ENCODE results near the gene WNK2.

Gene WNK2

GRCh38 chr9:93288341-93288740 lies 104.4 kb downstream of the WNK2 start:
- peak; percentile 24 for TF ChIP-seq CTCF (IDR thresholded peaks at IDR 0.05; ENCODE audit: low read depth, low read length, poor library complexity, severe bottlenecking)
- no peak for TF ChIP-seq EZH2phosphoT487 (IDR thresholded peaks at IDR 0.05; ENCODE audit: borderline replicate concordance, low read length)
- peak overlapping the region; percentile 62 for H3K4me3 ChIP-seq (ENCODE audit: low read length)
- peak overlapping the region; percentile 77 for H3K4me2 ChIP-seq (ENCODE audit: low read length)
- peaks cover 52% of the 10 kb centered on the region for H3F3A ChIP-seq (ENCODE audit: control insufficient read depth, insufficient read depth)
- peaks cover 98% of the 10 kb centered on the region for H3K4me1 ChIP-seq (ENCODE audit: control insufficient read depth, low read length)
- H3K9me3 ChIP-seq (ENCODE audit: control insufficient read depth, insufficient read depth, low read length), result peaks cover 14% of the 10 kb centered on the region
- peaks cover 27% of the 10 kb centered on the region for H3K79me2 ChIP-seq (ENCODE audit: control insufficient read depth, low read length)
- H4K20me1 ChIP-seq (ENCODE audit: control insufficient read depth, insufficient read depth, low read depth, low read length), result no peaks in the 10 kb centered on the region
- peaks cover 65% of the 10 kb centered on the region for H3K36me3 ChIP-seq (ENCODE audit: control insufficient read depth, low read length)
- no peaks in the 10 kb centered on the region for H3K27me3 ChIP-seq (ENCODE audit: control insufficient read depth, low read length)
- H3K9me2 ChIP-seq (replicated peaks; ENCODE audit: control insufficient read depth, low read length), result no peaks in the 10 kb centered on the region
- H3K27ac ChIP-seq (ENCODE audit: low read depth, low read length), result peak overlapping the region; percentile 99

- H3K27ac ChIP-seq (ENCODE audit: low read depth, low read length), result peak overlapping the region; percentile 99
- H3K9me3 ChIP-seq (ENCODE audit: control insufficient read depth, insufficient read depth, low read length), result peaks cover 5% of the 10 kb centered on the region
- H3K9me2 ChIP-seq (replicated peaks; ENCODE audit: control insufficient read depth, low read length), result no peaks in the 10 kb centered on the region
- peak overlapping the region; percentile 62 for H3K4me3 ChIP-seq (ENCODE audit: low read length)
- no peaks in the 10 kb centered on the region for H3K27me3 ChIP-seq (ENCODE audit: control insufficient read depth, low read length)
- peaks cover 24% of the 10 kb centered on the region for H3K79me2 ChIP-seq (ENCODE audit: control insufficient read depth, low read length)
- H3F3A ChIP-seq (ENCODE audit: control insufficient read depth, insufficient read depth), result peaks cover 47% of the 10 kb centered on the region
- H3K36me3 ChIP-seq (ENCODE audit: control insufficient read depth, low read length), result peaks cover 63% of the 10 kb centered on the region
- no peaks in the 10 kb centered on the region for H4K20me1 ChIP-seq (ENCODE audit: control insufficient read depth, insufficient read depth, low read depth, low read length)
- TF ChIP-seq CTCF (IDR thresholded peaks at IDR 0.05; ENCODE audit: low read depth, low read length, poor library complexity, severe bottlenecking), result no peak
- no peak for TF ChIP-seq EZH2phosphoT487 (IDR thresholded peaks at IDR 0.05; ENCODE audit: borderline replicate concordance, low read length)
- peaks cover 98% of the 10 kb centered on the region for H3K4me1 ChIP-seq (ENCODE audit: control insufficient read depth, low read length)
- H3K4me2 ChIP-seq (ENCODE audit: low read length), result peak overlapping the region; percentile 77
Measured at GRCh38 chr9:93288891-93289883, 105.2 kb downstream of the WNK2 start.

GRCh38 chr9:93290495-93291434 lies 106.8 kb downstream of the WNK2 start:
- Histone ChIP-seq H3K36me3 (ENCODE audit: control insufficient read depth, low read length) (peaks cover 62% of the 10 kb centered on the region), H3K9me2 (replicated peaks; ENCODE audit: control insufficient read depth, low read length) (no peaks in the 10 kb centered on the region), H3K4me1 (ENCODE audit: control insufficient read depth, low read length) (peaks cover 98% of the 10 kb centered on the region), H3K27me3 (ENCODE audit: control insufficient read depth, low read length) (no peaks in the 10 kb centered on the region), H3F3A (ENCODE audit: control insufficient read depth, insufficient read depth) (peaks cover 42% of the 10 kb centered on the region), H3K4me3 (ENCODE audit: low read length) (peak overlapping the region; percentile 10), H3K9me3 (ENCODE audit: control insufficient read depth, insufficient read depth, low read length) (no peaks in the 10 kb centered on the region), H4K20me1 (ENCODE audit: control insufficient read depth, insufficient read depth, low read depth, low read length) (no peaks in the 10 kb centered on the region), H3K79me2 (ENCODE audit: control insufficient read depth, low read length) (peaks cover 24% of the 10 kb centered on the region), H3K27ac (ENCODE audit: low read depth, low read length) (peak overlapping the region; percentile 99), H3K4me2 (ENCODE audit: low read length) (peak overlapping the region; percentile 77)
- TF ChIP-seq EZH2phosphoT487 (IDR thresholded peaks at IDR 0.05; ENCODE audit: borderline replicate concordance, low read length) (no peak), CTCF (IDR thresholded peaks at IDR 0.05; ENCODE audit: low read depth, low read length, poor library complexity, severe bottlenecking) (peak; percentile 42)

Data from DOHH2 (cell line).